Stomach (tissue), 9 donors: Measurements from ENCODE around the gene TRPV3. TPM values are rescaled to one million over a fixed set of nuclear protein-coding genes. Genes with fewer than 3 reads are reported as not detected.
"Not testable (repeated sequence)": the region's sequence is repeated elsewhere in the genome, so short reads cannot be mapped to it uniquely, and the experiment has no call there.

Source experiments
- DNase-seq, 2 donors: peaks; one replicate each; pipeline versions ENCODE4 v3.0.0 to v3.0.0-alpha.2; 2013 to 2019
- H3K27ac ChIP-seq, 5 donors: fragments of 200-600 bp in 4 of 5; sonication (generic) in 4 of 5; one replicate each; pipeline ENCODE4 v1.5.1; 2013 to 2019; ENCODE audit warnings: mild to moderate bottlenecking in 1 of 5, moderate library complexity in 1 of 5
- H3K27me3 ChIP-seq, 3 donors: fragments of 200-600 bp; sonication (generic); one replicate each; pipeline ENCODE4 v1.5.1; 2017 to 2019; ENCODE audit warnings: mixed run types in 1 of 3
- H3K36me3 ChIP-seq, 4 donors: fragments of 200-600 bp; sonication (generic); 1 replicate in 3 of 4; 2 replicates in 1 of 4; pipeline ENCODE4 v1.5.1; 2016 to 2019
- H3K4me1 ChIP-seq, 4 donors: fragments of 200-600 bp; sonication (generic); one replicate each; pipeline ENCODE4 v1.5.1; 2016 to 2019
- H3K4me3 ChIP-seq, 4 donors: fragments of 200-600 bp; sonication (generic) in 3 of 4; one replicate each; pipeline ENCODE4 v1.5.1; 2016 to 2019; ENCODE audit warnings: mild to moderate bottlenecking in 1 of 4
- H3K9me3 ChIP-seq, 4 donors: fragments of 200-600 bp; sonication (generic); one replicate each; pipeline ENCODE4 v1.5.1; 2016 to 2019
- EP300 ChIP-seq: sonication (generic); formaldehyde crosslinking; IDR thresholded peaks from one replicate; pipeline ENCODE4 v1.6.1; 2017; ENCODE audit warnings: antibody characterized with exemption
- POLR2A ChIP-seq, 4 donors: fragments of 450-650 bp; IDR thresholded peaks; one replicate each; pipeline ENCODE4 v1.6.1; 2016; ENCODE audit warnings: antibody characterized with exemption in 4 of 4, control low read depth in 2 of 4, mild to moderate bottlenecking in 1 of 4, moderate library complexity in 1 of 4
- POLR2AphosphoS5 ChIP-seq, 3 donors: sonication (generic); formaldehyde crosslinking; IDR thresholded peaks; one replicate each; pipeline ENCODE4 v1.6.1; 2016; ENCODE audit warnings: antibody characterized with exemption in 3 of 3
- WGBS, 5 donors: extraction: QIAGEN DNeasy Blood & Tissue Kit in 3 of 5; methylation state at CpG; one replicate each; pipeline versions ENCODE4 v1.1.5 to v1.1.7; 2013 to 2018; 5-methylcytosine and 5-hydroxymethylcytosine counted together
- intact Hi-C: fragments of 100-400 bp; cut with DNase I; formaldehyde crosslinking; loops from one replicate; pipeline ENCODE4 v1.15.1; 2023; ENCODE audit warnings: low total_unique reads
- polyA plus RNA-seq, 3 donors: library from polyadenylated mRNA; stranded (reverse); fragments of 200-250 nt; gene quantifications; one replicate each; pipeline ENCODE4 v1.2.3, GENCODE V29; 2013
- total RNA-seq, 5 donors: library from RNA; depleted of rRNA; stranded (reverse); fragments of >200 nt; gene quantifications; one replicate each; pipeline versions ENCODE4 v1.1.0 to v1.2.3, GENCODE V29; 2014 to 2016
- TF ChIP-seq, protein P1 (sequence below), 7 experiments: fragments of 450-650 bp in 4 of 7; fragments of 200-600 bp in 3 of 7; sonication (generic) in 3 of 7; IDR thresholded peaks; one replicate each; pipeline ENCODE4 v1.5.1; 2016 to 2019; ENCODE audit warnings: antibody characterized with exemption in 7 of 7, control low read depth in 2 of 7, mild to moderate bottlenecking in 1 of 7
- donor health status: healthy with polysubstance abuse.
- donor health status: Bipolar disorder and iron deficiency.
- donor health status: healthy.

Gene TRPV3
- total and polyA plus RNA-seq, 8 donors, result under 0.01 to 6.7 (median 0.33) TPM; not detected in 1

DNA sequence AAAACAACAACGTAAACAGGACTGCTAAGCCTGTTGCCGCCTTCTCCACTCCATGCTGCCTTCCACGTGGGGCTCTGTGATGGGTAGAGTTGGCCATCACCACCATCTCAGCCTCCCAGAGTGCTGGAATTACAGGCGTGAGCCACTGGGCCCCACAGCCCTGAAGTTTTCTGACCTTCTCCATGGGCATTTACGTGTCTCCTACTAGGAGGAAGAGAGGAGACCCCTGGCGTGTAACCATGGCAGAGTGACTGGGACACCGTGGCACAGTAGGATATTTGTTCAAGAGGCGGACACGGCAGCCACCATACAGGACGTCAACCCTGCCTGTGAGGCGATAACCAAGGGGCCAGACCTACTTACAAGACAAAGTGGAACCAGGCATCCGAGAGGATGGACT, 31.1 kb downstream of the TRPV3 start:
- 87 to 96% (median 91%) methylated on average over 11 to 12 of the region's 12 CpGs for WGBS, 5 donors
- Histone ChIP-seq H3K27ac (no peak overlapping the region), H3K9me3 (no peaks in the 10 kb centered on the region), H3K36me3 (no peaks in the 10 kb centered on the region), H3K4me3 (no peak overlapping the region), H3K4me1 (peaks cover 0 to 28% (median 10%) of the 10 kb centered on the region in 4 donors), H3K27me3 (peaks cover 0 to 11% (median 0%) of the 10 kb centered on the region in 3 donors)
- TF ChIP-seq POLR2AphosphoS5 (IDR thresholded peaks at IDR 0.05) (no peak), EP300 (no peak), POLR2A (IDR thresholded peaks at IDR 0.05) (no peak)
- TF ChIP-seq, protein P1, sequence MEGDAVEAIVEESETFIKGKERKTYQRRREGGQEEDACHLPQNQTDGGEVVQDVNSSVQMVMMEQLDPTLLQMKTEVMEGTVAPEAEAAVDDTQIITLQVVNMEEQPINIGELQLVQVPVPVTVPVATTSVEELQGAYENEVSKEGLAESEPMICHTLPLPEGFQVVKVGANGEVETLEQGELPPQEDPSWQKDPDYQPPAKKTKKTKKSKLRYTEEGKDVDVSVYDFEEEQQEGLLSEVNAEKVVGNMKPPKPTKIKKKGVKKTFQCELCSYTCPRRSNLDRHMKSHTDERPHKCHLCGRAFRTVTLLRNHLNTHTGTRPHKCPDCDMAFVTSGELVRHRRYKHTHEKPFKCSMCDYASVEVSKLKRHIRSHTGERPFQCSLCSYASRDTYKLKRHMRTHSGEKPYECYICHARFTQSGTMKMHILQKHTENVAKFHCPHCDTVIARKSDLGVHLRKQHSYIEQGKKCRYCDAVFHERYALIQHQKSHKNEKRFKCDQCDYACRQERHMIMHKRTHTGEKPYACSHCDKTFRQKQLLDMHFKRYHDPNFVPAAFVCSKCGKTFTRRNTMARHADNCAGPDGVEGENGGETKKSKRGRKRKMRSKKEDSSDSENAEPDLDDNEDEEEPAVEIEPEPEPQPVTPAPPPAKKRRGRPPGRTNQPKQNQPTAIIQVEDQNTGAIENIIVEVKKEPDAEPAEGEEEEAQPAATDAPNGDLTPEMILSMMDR (IDR thresholded peaks at IDR 0.05), result no peak
- intact Hi-C loops, result no loop called here
- no peak for DNase-seq

DNA sequence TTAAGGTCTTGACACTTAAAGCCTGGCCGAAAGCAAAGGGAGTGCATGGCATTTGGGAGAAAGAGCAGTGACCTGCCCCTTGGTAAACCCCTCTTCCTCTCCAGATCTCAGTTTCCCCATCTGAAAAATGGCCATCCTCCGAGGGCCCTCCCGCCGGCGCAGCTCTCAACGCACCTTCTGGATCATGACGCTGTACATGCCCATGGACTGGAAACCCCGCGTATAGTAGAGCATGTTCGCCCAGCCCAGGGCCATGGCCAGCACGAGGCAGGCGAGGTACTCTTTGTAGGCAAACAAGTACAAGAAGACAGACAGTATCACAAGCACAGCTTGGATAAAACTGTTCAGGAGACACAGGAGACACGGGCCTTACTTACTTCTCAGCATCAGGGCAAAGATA, 33.6 kb downstream of the TRPV3 start:
- WGBS, 5 donors, result 82 to 94% (median 93%) methylated on average over 11 to 13 of the region's 13 CpGs
- Histone ChIP-seq H3K4me1 (peaks cover 0 to 4% (median 0%) of the 10 kb centered on the region in 4 donors), H3K9me3 (no peaks in the 10 kb centered on the region), H3K4me3 (no peak overlapping the region), H3K36me3 (no peaks in the 10 kb centered on the region), H3K27me3 (no peaks in the 10 kb centered on the region), H3K27ac (no peak overlapping the region)
- TF ChIP-seq POLR2AphosphoS5 (IDR thresholded peaks at IDR 0.05) (no peak), POLR2A (IDR thresholded peaks at IDR 0.05) (no peak), EP300 (no peak)
- TF ChIP-seq, protein P1 (IDR thresholded peaks at IDR 0.05), result no peak
- no peak for DNase-seq
- intact Hi-C loops, result no loop called here

DNA sequence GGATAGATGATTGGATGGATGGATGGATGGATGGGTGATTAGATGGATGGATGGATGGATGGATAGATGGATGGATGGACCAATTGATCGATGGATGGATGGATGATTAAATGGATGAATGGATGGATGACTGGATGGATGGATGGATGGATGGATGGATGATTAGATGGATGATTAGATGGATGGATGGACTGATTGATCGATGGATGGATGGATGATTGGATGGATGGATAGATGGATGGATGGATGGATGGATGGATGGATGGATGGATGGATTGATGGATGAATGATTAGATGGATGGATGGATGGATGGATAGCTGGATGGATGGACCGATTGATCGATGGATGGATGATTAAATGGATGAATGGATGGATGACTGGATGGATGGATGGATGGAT, 38.1 kb downstream of the TRPV3 start:
- intact Hi-C loops, result not testable (repeated sequence)

DNA sequence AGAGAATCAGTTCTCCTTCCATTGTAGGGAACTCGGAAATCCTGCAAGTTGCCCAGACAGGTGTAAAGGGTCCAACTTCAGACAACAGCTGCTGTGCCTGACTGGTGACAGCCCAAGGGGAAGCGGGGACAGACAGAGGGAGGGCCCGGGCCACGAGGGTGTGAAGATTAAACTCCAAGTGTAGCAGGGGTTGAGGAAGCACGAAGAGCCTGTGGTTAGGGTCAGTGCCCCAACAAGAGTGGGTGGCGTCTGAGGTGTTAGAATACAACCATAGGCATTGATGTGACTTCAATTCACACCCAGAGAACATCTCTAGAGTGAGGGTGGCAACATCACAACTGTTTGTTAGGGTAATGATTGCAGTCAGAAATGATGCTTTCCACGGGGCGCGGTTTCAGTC, 42.7 kb downstream of the TRPV3 start:
- DNase-seq, result no peak

More for the DNA sequence above, 38.1 kb downstream of the TRPV3 start:
- DNase-seq, H3K9me3 ChIP-seq, H3K4me3 ChIP-seq, H3K27ac ChIP-seq, H3K36me3 ChIP-seq, H3K4me1 ChIP-seq, H3K27me3 ChIP-seq: not testable (repeated sequence)
- 91 to 98% (median 96%) methylated on average over 4 of the region's 4 CpGs for WGBS, 5 donors

DNA sequence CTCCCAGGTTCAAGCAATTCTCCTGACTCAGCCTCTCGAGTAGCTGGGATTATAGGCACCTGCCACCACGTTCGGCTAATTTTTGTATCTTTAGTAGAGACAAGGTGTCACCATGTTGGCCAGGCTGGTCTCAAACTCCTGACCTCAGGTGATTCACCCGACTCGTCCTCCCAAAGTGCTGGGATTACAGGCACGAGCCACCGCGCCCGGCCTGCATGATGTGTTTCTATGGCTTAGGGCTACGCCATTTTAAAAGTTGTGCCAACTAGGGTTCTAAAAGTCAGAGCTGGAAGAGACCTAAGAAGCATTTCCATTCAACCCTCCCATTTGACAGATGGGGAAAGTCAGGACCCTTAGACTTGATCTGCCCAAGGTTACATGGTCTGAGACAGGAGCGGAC, 43.4 kb downstream of the TRPV3 start:
- H3K9me3 ChIP-seq, H3K27me3 ChIP-seq, H3K36me3 ChIP-seq, H3K4me3 ChIP-seq, DNase-seq, H3K27ac ChIP-seq, intact Hi-C loops: not testable (repeated sequence)
- H3K4me1 ChIP-seq, result peaks cover 0 to 14% (median 3%) of the 10 kb centered on the region in 4 donors
- WGBS, 5 donors, result 91 to 98% (median 96%) methylated on average over 11 of the region's 11 CpGs

More for the DNA sequence above, 42.7 kb downstream of the TRPV3 start:
- Histone ChIP-seq H3K36me3 (no peaks in the 10 kb centered on the region), H3K4me1 (peaks cover 0 to 14% (median 3%) of the 10 kb centered on the region in 4 donors), H3K27me3 (no peaks in the 10 kb centered on the region), H3K27ac (no peak overlapping the region), H3K9me3 (no peaks in the 10 kb centered on the region), H3K4me3 (no peak overlapping the region)
- TF ChIP-seq POLR2AphosphoS5 (IDR thresholded peaks at IDR 0.05) (no peak), POLR2A (IDR thresholded peaks at IDR 0.05) (no peak), EP300 (no peak)
- TF ChIP-seq, protein P1 (IDR thresholded peaks at IDR 0.05), result no peak
- WGBS, 5 donors, result 77 to 87% (median 86%) methylated on average over 9 of the region's 9 CpGs
- intact Hi-C loops, result no loop called here
